GM15510 (cell line): ENCODE measurements around the gene CMTM3.

ENCODE experiments used
- POLR2A ChIP-seq: IDR thresholded peaks from 3 replicates; pipeline ENCODE4 v1.6.1; 2011; ENCODE audit warnings: borderline replicate concordance; ENCODE audit not compliant: insufficient read length; ENCODE audit errors: extremely low read depth

CMTM3 gene, protein sequence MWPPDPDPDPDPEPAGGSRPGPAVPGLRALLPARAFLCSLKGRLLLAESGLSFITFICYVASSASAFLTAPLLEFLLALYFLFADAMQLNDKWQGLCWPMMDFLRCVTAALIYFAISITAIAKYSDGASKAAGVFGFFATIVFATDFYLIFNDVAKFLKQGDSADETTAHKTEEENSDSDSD

DNA sequence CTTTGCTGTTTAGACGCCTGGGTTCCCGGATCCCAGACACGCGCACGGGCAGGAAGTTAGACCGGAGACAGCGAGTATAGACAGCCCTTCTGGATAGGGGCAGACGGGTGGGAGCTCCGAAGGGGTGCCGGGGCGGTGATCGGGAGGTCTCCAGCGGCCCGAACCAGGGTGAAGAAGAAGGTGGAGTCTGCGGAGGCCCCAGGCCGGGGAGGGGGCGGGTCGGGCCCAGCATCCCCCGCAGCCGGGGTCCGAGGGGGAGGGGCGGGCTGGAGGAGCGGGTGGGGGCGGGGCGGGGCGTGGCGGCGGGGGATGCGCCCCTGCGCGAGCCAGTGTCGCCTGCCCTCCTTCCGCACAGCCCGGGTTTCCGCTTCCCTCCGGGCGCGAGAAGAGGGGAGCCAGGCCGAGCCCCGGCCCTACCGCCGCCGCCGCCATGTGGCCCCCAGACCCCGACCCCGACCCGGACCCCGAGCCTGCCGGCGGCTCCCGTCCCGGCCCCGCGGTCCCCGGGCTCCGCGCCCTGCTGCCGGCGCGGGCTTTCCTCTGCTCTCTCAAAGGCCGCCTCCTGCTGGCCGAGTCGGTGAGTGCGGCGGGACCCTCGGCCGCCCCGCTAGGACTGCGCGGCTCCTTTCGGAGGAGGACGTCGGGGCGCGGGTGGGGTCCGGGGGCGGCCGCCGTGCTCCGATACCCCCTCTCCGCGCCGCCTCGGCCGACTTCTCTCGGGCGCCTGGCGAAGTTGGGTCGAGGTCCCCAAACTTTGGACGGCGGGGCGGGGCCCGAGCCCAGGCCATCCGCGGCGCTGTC is at the start of gene CMTM3:
TSS of gene CMTM3 (plus strand) at position 329 of the 801 bp plus-strand sequence. CDS start at position 431, 102 bp downstream.
- peak; percentile 24 for TF ChIP-seq POLR2A

DNA sequence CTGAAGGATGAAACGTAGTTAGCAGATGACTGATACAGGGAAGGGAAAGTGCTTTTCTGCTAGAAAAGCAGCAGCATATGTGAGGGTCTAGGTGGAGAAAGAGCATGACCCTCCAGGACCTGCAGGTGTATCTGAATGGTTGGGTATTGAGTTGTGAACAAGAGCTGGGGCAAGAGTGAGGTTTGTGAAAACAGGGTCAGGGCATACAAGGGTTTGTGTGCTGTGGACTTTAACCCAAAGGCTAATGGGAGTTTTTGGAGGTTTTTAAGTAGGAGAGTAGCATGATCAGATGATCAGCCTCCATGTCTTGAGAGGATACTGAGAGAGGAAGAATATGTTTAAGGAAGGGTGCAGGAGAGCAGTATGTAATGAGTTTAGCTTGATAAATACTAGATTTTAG is 44.4 kb upstream of the CMTM3 start:
- TF ChIP-seq POLR2A = no peak

DNA sequence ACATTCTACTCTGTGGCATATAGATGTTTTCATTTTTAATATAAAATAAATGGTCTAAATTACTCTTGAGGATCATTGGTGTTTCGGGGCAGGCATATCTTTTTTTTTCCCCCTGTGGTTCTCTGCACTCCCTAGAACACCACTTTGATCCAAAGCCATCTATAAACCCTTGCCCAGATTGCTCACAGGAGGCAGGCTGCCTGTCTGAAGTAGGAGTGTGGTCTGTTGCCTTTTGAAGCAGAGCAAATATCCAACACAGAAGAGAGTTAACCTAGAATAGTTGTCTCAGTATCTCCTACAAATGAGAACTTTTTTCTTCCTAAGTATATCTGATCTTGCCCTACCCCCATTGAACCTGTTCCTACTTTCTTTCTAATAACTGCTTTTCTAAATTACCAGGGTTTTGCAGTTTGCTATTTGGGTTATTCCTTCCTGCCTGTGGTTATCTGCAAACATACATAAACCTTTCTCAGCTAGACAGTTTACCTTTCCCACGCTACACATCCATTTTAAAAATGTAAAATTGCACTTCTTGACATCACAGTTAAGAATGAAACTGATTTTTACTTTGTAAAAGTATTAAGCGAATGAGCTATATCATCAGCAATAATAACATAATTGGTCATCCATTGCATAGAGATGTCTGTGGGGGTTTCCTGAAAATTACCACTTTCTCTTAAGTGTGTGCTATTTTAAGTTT is 43.0 kb upstream of the CMTM3 start:
- TF ChIP-seq POLR2A = no peak

DNA sequence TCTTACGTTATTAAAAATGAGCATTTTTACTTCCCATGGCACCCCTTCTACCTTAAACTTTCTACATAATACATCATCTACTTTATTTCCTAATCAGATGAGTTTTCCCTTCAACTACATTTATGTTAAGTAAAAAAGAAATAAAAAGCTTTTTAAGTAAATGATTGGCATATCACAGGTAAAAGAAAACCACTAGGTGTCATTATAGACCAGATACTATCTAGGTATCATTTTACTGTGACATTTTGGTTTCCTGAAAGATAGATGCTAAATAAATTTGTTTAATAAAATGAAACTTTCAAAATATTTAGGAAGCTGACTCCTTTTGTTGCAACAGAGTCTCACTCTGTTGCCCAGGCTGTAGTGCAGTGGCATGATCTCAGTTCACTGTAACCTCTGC is 42.1 kb upstream of the CMTM3 start:
- TF ChIP-seq POLR2A = no peak

DNA sequence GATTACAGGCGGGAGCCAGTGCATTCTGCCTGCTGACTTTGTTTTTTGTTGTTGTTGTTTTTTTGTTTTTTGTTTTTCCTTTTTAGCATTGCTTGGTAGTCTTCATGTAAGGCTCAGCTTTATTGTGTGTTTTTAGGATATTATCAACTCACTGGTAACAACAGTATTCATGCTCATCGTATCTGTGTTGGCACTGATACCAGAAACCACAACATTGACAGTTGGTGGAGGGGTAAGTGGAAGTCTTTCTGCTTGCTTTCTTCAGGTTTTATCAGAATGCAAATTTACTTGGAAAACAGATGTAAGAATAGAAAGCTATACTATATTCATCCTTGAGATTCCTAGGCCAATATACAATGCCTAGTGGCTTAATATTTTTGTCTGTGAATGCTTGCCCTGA is 41.5 kb upstream of the CMTM3 start:
- TF ChIP-seq POLR2A = no peak

DNA sequence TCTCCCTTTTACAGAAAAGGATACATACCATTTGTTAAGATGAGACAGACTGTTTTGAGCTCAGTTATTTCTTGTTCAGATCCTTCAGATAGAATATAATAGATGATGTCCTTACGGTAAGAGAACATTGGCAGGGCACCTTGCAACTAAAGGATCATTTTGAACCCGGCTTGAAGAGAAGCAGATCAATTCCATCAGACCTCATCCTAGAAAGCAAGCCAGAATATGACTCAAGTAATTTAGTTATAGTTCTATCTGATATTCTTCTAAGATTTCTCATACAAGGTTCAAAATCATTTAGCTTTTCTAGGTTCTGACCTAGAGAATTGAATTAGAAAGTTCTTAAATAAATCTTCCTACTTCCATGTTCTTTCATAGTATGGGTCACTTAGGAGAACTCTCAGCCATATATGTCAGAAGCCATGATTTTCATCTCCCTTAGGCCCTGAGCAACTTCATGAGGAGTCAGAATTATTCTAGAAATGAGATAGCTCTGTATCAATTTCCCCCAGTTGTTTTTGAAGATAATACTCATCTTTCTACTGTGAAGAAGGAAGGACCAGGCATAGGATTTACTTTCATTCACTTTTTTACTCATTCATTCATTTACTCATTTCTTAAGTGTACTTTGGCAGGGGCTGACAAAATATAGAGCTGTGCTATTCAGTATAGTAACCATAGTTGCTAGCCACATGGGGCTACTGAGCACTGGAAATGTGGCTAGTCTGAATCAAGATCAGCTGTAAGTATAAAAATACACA is 40.8 kb upstream of the CMTM3 start:
- no peak for TF ChIP-seq POLR2A

DNA sequence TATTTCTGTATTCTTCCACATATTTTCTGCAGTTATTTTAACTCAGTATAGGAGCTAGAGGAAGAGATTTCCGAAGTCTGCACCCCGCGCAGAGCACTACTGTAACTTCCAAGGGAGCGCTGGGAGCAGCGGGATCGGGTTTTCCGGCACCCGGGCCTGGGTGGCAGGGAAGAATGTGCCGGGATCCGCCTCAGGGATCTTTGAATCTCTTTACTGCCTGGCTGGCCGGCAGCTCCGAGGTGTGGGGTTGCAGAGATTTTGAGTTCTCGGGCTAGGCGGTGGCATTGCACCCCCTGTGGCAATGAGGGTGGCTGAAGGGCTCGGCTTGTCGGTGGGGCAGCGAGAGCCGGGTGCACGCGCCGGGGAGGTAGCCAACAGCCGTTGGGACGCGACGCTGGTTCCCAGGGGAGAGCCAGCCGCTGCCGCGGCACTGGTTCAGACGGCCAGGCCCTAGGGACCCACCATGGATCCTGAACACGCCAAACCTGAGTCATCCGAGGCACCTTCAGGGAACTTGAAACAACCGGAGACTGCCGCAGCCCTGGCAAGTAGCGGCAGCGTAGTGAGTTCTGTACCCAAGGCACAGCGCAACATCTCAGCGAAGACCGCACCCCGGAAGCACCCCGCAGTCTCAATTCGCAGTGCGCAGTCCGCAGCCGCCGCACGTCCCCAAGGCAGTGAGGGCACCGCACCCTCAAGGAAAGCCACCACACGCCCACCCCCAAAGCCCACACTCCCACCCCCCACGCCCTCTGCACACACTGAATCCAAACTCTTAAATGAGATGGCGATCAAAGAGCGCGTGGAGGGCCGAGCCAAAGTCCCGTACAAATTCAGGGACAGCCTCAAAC is 38.2 kb upstream of the CMTM3 start, which contains the start of gene CMTM1:
TSS of gene CMTM1 (plus strand) at position 389 of the 851 bp plus-strand sequence. CDS start at position 464, 75 bp downstream.
- TF ChIP-seq POLR2A = no peak

DNA sequence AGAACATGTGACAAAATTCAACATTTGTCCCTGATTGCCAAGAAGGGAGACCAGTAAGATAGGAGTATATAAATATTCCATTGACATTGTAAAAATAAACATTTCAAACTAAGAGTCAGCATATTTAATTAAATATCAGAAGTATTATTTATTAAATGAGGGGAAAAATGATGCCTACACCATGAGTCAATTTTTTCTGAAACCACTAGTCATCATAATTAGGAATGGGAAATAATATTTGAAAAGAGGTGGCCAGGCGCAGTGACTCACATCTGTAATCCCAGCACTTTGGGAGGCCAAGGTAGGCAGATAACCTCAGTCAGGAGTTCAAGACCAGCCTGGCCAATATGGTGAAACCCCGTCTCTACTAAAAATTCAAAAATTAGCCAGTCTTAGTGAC is 36.1 kb upstream of the CMTM3 start:
- no peak for TF ChIP-seq POLR2A

DNA sequence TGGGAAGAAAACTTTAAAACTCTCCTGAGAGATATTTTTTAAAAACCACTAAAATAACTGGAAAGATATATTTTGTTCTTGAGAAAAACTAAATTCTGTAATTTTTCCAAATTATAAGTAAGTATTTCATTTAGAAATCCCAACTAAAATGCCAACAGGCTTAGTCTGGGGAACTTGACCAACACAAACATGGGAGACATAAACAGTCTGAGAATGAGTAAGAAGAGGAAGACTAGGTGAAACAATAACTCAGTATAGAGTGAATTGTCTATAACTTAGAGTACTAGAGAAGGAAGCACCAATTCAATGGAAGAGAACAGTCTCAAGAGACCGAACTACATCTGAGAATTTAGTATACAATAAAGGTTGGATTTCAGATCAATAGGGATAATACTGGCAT is 35.4 kb upstream of the CMTM3 start:
- no peak for TF ChIP-seq POLR2A

DNA sequence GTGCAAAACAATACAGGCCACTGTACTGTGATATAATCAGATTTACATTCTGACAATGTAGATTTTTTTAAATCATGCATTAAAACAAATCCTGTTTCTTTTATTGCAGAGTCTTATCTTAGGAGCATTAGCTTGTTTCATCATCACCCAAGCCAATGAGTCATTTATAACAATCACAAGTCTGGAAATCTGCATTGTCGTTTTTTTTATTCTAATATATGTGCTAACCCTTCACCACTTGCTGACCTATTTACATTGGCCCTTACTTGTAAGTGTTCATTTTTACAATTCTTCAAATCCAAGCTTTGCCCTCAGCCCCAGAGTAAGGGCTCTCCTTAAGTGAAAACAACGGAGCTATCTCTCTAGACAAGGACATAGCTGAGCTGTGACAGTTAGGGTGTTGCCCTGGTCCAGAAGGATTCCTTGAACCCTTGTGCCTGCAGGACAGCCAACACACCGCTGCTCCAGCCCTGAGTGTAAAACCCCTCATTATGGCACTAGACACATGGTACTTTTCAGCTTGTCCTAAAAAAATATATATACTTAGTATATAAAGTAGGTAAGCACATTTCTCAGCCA is 34.6 kb upstream of the CMTM3 start:
- TF ChIP-seq POLR2A = no peak

DNA sequence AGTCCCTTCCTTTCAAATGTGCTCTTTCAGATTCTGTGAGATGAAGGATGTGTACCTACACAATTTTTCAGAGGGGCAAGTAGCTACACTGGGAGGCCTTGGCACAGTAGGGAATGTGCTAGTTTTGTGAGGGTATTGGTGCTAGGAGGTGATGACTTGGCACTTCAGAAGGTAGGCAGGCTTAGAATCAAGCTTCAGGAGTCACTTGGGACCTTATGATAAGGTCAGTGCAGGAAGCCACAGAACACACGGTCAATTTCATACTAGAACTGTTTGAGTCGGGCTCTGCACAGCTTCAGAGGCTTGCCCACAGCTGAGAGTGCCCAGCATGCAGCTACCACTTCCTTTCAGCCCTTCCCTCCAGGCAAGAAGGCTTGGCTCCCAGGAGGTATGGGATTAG is 32.1 kb upstream of the CMTM3 start:
- no peak for TF ChIP-seq POLR2A

DNA sequence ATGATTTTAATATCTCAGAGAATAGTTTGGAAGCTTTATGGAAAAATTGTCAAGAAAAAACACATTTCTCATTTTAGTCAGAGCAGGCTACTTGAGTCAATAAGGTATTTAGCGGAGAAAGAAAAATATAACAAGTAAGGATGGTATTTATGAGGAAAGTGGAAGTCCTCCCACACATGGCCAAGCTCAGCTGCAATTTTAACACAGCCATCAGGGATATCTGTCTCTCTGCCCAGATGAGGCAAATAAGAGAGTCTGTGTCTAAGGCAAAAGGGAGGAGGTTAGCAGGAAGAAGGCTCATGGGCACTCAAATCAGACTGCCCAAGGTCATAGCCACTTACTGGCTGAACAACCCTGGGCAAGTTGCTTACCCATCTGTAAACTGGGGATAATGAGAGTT is 30.4 kb upstream of the CMTM3 start:
- no peak for TF ChIP-seq POLR2A

DNA sequence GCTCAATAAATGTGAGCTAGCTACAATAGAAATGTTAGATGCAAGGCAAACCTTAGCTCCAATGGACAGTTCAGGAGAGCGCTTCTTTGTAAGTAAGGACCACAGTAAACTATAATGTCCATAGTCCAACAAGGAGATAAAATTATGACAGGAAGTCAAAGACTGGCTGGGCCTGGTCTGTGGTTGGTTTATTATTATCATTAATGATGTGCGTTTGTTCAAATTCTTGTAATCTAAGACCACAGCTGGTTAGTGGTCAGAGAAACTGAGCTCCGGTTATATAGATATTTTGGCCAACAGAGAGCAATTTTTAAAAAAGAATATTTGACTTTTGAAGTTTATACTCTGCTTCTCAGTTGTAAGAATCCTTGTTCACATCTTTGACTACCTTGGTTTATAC is 30.0 kb upstream of the CMTM3 start:
- no peak for TF ChIP-seq POLR2A

DNA sequence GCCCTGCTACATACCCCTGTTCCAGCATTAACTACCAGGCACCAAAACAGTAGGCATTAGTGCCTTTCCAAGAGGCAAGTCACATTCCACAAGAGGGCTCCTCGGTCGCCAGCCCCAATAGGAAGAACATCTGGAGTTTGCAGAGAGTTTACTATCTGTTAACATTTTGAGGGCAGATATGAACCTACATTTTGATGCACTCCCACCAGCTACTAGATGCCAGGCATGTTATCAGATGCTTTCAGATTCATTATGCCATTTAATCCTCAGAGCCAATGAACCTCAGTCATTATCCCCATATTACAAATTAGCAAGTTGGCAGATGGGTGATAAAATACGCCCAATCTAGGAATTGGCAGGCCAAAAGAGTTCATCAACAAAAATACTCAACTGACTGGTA is 29.4 kb upstream of the CMTM3 start:
- no peak for TF ChIP-seq POLR2A
